Peyer's patch (tissue), 4 donors: ENCODE results near the gene NR5A1.

Experiments
- POLR2A ChIP-seq, 2 donors: fragments of 450-650 bp; IDR thresholded peaks; one replicate each; pipeline ENCODE4 v1.5.1; 2017; ENCODE audit warnings: antibody characterized with exemption in 2 of 2, mild to moderate bottlenecking in 2 of 2, moderate library complexity in 2 of 2
- TF ChIP-seq, protein P1 (sequence below), 6 experiments: fragments of 450-650 bp in 4 of 6; fragments of 200-600 bp in 2 of 6; sonication (generic) in 1 of 6; IDR thresholded peaks; one replicate each; pipeline ENCODE4 v1.5.1; 2017 to 2019; ENCODE audit warnings: antibody characterized with exemption in 6 of 6, mild to moderate bottlenecking in 3 of 6, moderate library complexity in 1 of 6

DNA sequence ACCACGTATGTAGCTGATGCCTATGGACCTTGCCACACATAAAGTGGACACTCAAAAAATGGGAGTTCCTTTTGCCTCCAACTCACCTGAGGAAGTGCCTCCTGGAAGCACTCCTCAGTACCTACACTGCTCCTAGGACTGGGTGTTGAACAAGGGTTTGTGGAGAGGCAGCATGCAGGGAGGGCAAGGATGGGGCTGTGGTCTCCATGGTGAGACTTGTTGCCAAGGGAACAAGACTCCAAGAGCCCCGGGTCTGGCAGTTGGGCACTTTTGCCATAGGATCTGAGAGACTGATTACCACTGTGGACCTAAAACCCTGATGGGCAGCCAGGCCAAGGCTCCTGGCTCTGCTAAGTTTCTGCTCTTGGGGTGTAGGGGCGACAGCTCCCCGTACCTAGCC is 6.9 kb upstream of the NR5A1 start:
- TF ChIP-seq, protein P1, sequence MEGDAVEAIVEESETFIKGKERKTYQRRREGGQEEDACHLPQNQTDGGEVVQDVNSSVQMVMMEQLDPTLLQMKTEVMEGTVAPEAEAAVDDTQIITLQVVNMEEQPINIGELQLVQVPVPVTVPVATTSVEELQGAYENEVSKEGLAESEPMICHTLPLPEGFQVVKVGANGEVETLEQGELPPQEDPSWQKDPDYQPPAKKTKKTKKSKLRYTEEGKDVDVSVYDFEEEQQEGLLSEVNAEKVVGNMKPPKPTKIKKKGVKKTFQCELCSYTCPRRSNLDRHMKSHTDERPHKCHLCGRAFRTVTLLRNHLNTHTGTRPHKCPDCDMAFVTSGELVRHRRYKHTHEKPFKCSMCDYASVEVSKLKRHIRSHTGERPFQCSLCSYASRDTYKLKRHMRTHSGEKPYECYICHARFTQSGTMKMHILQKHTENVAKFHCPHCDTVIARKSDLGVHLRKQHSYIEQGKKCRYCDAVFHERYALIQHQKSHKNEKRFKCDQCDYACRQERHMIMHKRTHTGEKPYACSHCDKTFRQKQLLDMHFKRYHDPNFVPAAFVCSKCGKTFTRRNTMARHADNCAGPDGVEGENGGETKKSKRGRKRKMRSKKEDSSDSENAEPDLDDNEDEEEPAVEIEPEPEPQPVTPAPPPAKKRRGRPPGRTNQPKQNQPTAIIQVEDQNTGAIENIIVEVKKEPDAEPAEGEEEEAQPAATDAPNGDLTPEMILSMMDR (IDR thresholded peaks at IDR 0.05) = no peak
- TF ChIP-seq POLR2A (IDR thresholded peaks at IDR 0.05) = no peak
